Measurements from ENCODE around the gene MAGEA2.
"Not testable (repeated sequence)": the region's sequence is repeated elsewhere in the genome, so short reads cannot be mapped to it uniquely, and the experiment has no call there.

GRCh38 chrX:152761582-152761981 is 7.9 kb upstream of the MAGEA2 start:
- TF ChIP-seq, protein P1, sequence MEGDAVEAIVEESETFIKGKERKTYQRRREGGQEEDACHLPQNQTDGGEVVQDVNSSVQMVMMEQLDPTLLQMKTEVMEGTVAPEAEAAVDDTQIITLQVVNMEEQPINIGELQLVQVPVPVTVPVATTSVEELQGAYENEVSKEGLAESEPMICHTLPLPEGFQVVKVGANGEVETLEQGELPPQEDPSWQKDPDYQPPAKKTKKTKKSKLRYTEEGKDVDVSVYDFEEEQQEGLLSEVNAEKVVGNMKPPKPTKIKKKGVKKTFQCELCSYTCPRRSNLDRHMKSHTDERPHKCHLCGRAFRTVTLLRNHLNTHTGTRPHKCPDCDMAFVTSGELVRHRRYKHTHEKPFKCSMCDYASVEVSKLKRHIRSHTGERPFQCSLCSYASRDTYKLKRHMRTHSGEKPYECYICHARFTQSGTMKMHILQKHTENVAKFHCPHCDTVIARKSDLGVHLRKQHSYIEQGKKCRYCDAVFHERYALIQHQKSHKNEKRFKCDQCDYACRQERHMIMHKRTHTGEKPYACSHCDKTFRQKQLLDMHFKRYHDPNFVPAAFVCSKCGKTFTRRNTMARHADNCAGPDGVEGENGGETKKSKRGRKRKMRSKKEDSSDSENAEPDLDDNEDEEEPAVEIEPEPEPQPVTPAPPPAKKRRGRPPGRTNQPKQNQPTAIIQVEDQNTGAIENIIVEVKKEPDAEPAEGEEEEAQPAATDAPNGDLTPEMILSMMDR (IDR thresholded peaks at IDR 0.05; ENCODE audit: poor library complexity) = not testable (repeated sequence)
- not testable (repeated sequence) for TF ChIP-seq EZH2 (IDR thresholded peaks at IDR 0.05; ENCODE audit: borderline replicate concordance)

All from hepatocyte (in vitro differentiated cells).